SH-SY5Y (cell line): ENCODE data around the gene ANP32D.

Experiments used
- GATA2 ChIP-seq: IDR thresholded peaks from 2 replicates; pipeline ENCODE4 v1.6.1; 2011; ENCODE audit warnings: mild to moderate bottlenecking, low read depth, low read length
- GATA3 ChIP-seq: IDR thresholded peaks from 2 replicates; pipeline ENCODE4 v1.6.1; 2011; ENCODE audit warnings: low read depth, mild to moderate bottlenecking, low read length, moderate library complexity

GRCh38 chr12:48489012-48489411, 16.7 kb downstream of the ANP32D start:
- TF ChIP-seq GATA2: no peak
- no peak for TF ChIP-seq GATA3
